HG02610 (cell line): ENCODE results near the gene PTPRD.

Source experiments
- ATAC-seq: cut with Tn5 transposase; IDR thresholded peaks from one replicate; pipeline ENCODE4 v1.9.1; 2021; ENCODE audit warnings: mild to moderate bottlenecking, moderate library complexity; ENCODE audit not compliant: unreplicated experiment

The PTPRD gene

GRCh38 chr9:8670751-8671150 is 1942.1 kb downstream of the PTPRD start:
- no peak for ATAC-seq

- no peak for ATAC-seq
Measured at GRCh38 chr9:8668751-8669150, 1944.1 kb downstream of the PTPRD start.

GRCh38 chr9:8668231-8668630 is 1944.6 kb downstream of the PTPRD start:
- no peak for ATAC-seq

- ATAC-seq, result no peak
Measured at GRCh38 chr9:8666060-8666459, 1946.7 kb downstream of the PTPRD start.

- ATAC-seq, result no peak
Measured at GRCh38 chr9:8660383-8660782, 1952.4 kb downstream of the PTPRD start.

GRCh38 chr9:8659108-8659507 is 1953.7 kb downstream of the PTPRD start:
- no peak for ATAC-seq

GRCh38 chr9:8655071-8655470 is 1957.7 kb downstream of the PTPRD start:
- no peak for ATAC-seq

GRCh38 chr9:8653855-8654254 is 1958.9 kb downstream of the PTPRD start:
- no peak for ATAC-seq

GRCh38 chr9:8653111-8653510 is 1959.7 kb downstream of the PTPRD start:
- ATAC-seq, result no peak

GRCh38 chr9:8652255-8652654 is 1960.5 kb downstream of the PTPRD start:
- ATAC-seq, result no peak

- no peak for ATAC-seq
Measured at GRCh38 chr9:8651846-8652215, 1961.0 kb downstream of the PTPRD start.

- no peak for ATAC-seq
Measured at GRCh38 chr9:8651070-8651845, 1961.5 kb downstream of the PTPRD start.

GRCh38 chr9:8649807-8650206 is 1963.0 kb downstream of the PTPRD start:
- ATAC-seq, result no peak

GRCh38 chr9:8649160-8649559 is 1963.6 kb downstream of the PTPRD start:
- no peak for ATAC-seq

- ATAC-seq, result no peak
Measured at GRCh38 chr9:8648271-8648845, 1964.4 kb downstream of the PTPRD start.

- no peak for ATAC-seq
Measured at GRCh38 chr9:8647824-8648223, 1965.0 kb downstream of the PTPRD start.

GRCh38 chr9:8644571-8644970 is 1968.2 kb downstream of the PTPRD start:
- ATAC-seq, result no peak

- ATAC-seq, result no peak
Measured at GRCh38 chr9:8643896-8644295, 1968.9 kb downstream of the PTPRD start.

- ATAC-seq, result no peak
Measured at GRCh38 chr9:8643464-8643863, 1969.3 kb downstream of the PTPRD start.

GRCh38 chr9:8640761-8641160 is 1972.0 kb downstream of the PTPRD start:
- ATAC-seq, result no peak

GRCh38 chr9:8637626-8638025 is 1975.2 kb downstream of the PTPRD start:
- no peak for ATAC-seq

- ATAC-seq, result no peak
Measured at GRCh38 chr9:8633784-8634183, 1979.0 kb downstream of the PTPRD start.

- no peak for ATAC-seq
Measured at GRCh38 chr9:8632493-8632892, 1980.3 kb downstream of the PTPRD start.
